SK-N-SH (cell line): ENCODE results near the gene MYBBP1A. TPM values are rescaled to one million over a fixed set of nuclear protein-coding genes. Genes with fewer than 3 reads are reported as not detected.

Source experiments
- CTCF ChIA-PET: fragments of 300-600, 350-600 bp; formaldehyde crosslinking; extraction: SDS; loops from one replicate; lab custom pipeline; 2021; lab: Yijun Ruan, JAX
- POLR2A ChIA-PET: fragments of 350-600 bp; sonication (Branson Sonifier 250); formaldehyde crosslinking; extraction: SDS; loops from one replicate; lab custom pipeline; 2020; ENCODE audit warnings: antibody characterized with exemption, inconsistent platforms; lab: Yijun Ruan, JAX
- DNase-seq: peaks from one replicate; pipeline ENCODE4 v3.0.0; 2012
- H2AFZ ChIP-seq: fragments of 200-600 bp; sonication (generic); 2 replicates; pipeline ENCODE4 v1.8.1; 2016; ENCODE audit warnings: antibody characterized with exemption, mild to moderate bottlenecking, low read depth
- H3F3A ChIP-seq: fragments of 200-600 bp; sonication (generic); replicated peaks from 2 replicates; pipeline ENCODE3; 2016; ENCODE audit warnings: antibody characterized with exemption, mild to moderate bottlenecking; ENCODE audit not compliant: insufficient read depth
- H3K27ac ChIP-seq, 2 experiments: fragments of 200-500 bp in 1 of 2; fragments of 200-600 bp in 1 of 2; sonication (Bioruptor generic) in 1 of 2; sonication (generic), shearing (Covaris generic) in 1 of 2; 2 replicates each; pipeline versions ENCODE4 v1.5.1 to v1.6.1; 2014 to 2016; ENCODE audit warnings: low read depth in 2 of 2, inconsistent platforms in 1 of 2, low read length in 1 of 2, mild to moderate bottlenecking in 1 of 2, mixed read lengths in 1 of 2
- H3K27me3 ChIP-seq: fragments of 200-600 bp; sonication (generic), shearing (Covaris generic); 2 replicates; pipeline ENCODE4 v1.6.1; 2016; ENCODE audit warnings: mixed run types; ENCODE audit not compliant: insufficient read depth
- H3K36me3 ChIP-seq, 2 experiments: fragments of 200-500 bp in 1 of 2; fragments of 200-600 bp in 1 of 2; sonication (Bioruptor generic) in 1 of 2; sonication (generic) in 1 of 2; replicated peaks in 1 of 2; 2 replicates each; pipeline versions ENCODE3 to v1.5.1; 2014 to 2016; ENCODE audit warnings: low read length in 1 of 2, mild to moderate bottlenecking in 1 of 2; ENCODE audit not compliant: insufficient read depth in 2 of 2, control insufficient read depth in 1 of 2
- H3K4me1 ChIP-seq, 2 experiments: fragments of 200-500 bp in 1 of 2; fragments of 200-600 bp in 1 of 2; sonication (Bioruptor generic) in 1 of 2; sonication (generic), shearing (Covaris generic) in 1 of 2; 2 replicates each; pipeline versions ENCODE4 v1.5.1 to v1.6.1; 2014 to 2016; ENCODE audit warnings: low read depth in 1 of 2, low read length in 1 of 2, mixed run types in 1 of 2; ENCODE audit not compliant: insufficient read depth in 2 of 2, control insufficient read depth in 1 of 2
- H3K4me2 ChIP-seq: fragments of 200-600 bp; sonication (generic), shearing (Covaris generic); 2 replicates; pipeline ENCODE4 v1.6.1; 2017; ENCODE audit warnings: mixed run types
- H3K4me3 ChIP-seq, 2 experiments: fragments of 200-500 bp in 1 of 2; fragments of 200-600 bp in 1 of 2; sonication (Bioruptor generic) in 1 of 2; sonication (generic), shearing (Covaris generic) in 1 of 2; 2 replicates each; pipeline versions ENCODE4 v1.5.1 to v1.8.1; 2014 to 2016; ENCODE audit warnings: low read depth in 2 of 2, inconsistent platforms in 1 of 2, low read length in 1 of 2, mild to moderate bottlenecking in 1 of 2, mixed read lengths in 1 of 2, moderate library complexity in 1 of 2
- H3K79me2 ChIP-seq: fragments of 200-600 bp; sonication (generic); 2 replicates; pipeline ENCODE4 v1.8.1; 2017; ENCODE audit warnings: mild to moderate bottlenecking; ENCODE audit not compliant: insufficient read depth
- H3K9ac ChIP-seq: fragments of 200-600 bp; sonication (generic); 2 replicates; pipeline ENCODE4 v1.6.1; 2017; ENCODE audit warnings: mixed run types
- H3K9me2 ChIP-seq: fragments of 200-600 bp; sonication (generic); 2 replicates; pipeline ENCODE4 v1.6.1; 2017; ENCODE audit warnings: mixed run types
- H3K9me3 ChIP-seq: fragments of 200-600 bp; sonication (generic); 2 replicates; pipeline ENCODE4 v1.6.1; 2017; ENCODE audit warnings: mixed run types, mild to moderate bottlenecking, moderate library complexity
- H4K20me1 ChIP-seq: fragments of 200-600 bp; sonication (generic); 2 replicates; pipeline ENCODE4 v1.6.1; 2017; ENCODE audit warnings: mild to moderate bottlenecking, mixed run types; ENCODE audit not compliant: insufficient read depth
- CHD2 ChIP-seq: fragments of 150-350 bp; IDR thresholded peaks from 2 replicates; pipeline ENCODE4 v1.6.1; 2018; ENCODE audit warnings: low read length; ENCODE audit not compliant: partially characterized antibody
- FOSL2 ChIP-seq: IDR thresholded peaks from 2 replicates; pipeline ENCODE4 v1.4.0; 2012; ENCODE audit warnings: low read depth, mild to moderate bottlenecking, moderate library complexity, borderline replicate concordance
- FOXJ3 ChIP-seq: sonication (generic); formaldehyde crosslinking; IDR thresholded peaks from 2 replicates; pipeline ENCODE4 v1.5.1; 2020; ENCODE audit warnings: mild to moderate bottlenecking, missing genetic modification reagents
- FOXM1 ChIP-seq: IDR thresholded peaks from 2 replicates; pipeline ENCODE4 v1.4.0; 2012; ENCODE audit warnings: low read depth, mild to moderate bottlenecking
- GABPA ChIP-seq: IDR thresholded peaks from 2 replicates; pipeline ENCODE4 v1.4.0; 2012; ENCODE audit warnings: low read depth, mild to moderate bottlenecking
- GATA2 ChIP-seq: sonication (generic); formaldehyde crosslinking; IDR thresholded peaks from 2 replicates; pipeline ENCODE4 v1.5.0; 2020; ENCODE audit warnings: mild to moderate bottlenecking, missing genetic modification reagents
- MEF2A ChIP-seq: IDR thresholded peaks from 2 replicates; pipeline ENCODE4 v1.4.0; 2012; ENCODE audit warnings: low read depth, borderline replicate concordance
- NRF1 ChIP-seq: IDR thresholded peaks from 2 replicates; pipeline ENCODE4 v1.6.1; 2012; ENCODE audit warnings: low read depth, mild to moderate bottlenecking, low read length
- POLR2AphosphoS5 ChIP-seq: IDR thresholded peaks from 2 replicates; pipeline ENCODE4 v1.6.1; 2012; ENCODE audit warnings: low read depth, low read length
- RAD21 ChIP-seq: IDR thresholded peaks from 2 replicates; pipeline ENCODE4 v1.6.1; 2012; ENCODE audit warnings: mild to moderate bottlenecking, low read length
- RCOR1 ChIP-seq: fragments of 150-350 bp; IDR thresholded peaks from 2 replicates; pipeline ENCODE4 v1.6.1; 2017; ENCODE audit warnings: antibody characterized with exemption, low read length
- RFX5 ChIP-seq: IDR thresholded peaks from 2 replicates; pipeline ENCODE4 v1.6.1; 2012; ENCODE audit warnings: mild to moderate bottlenecking, improper control_type of control experiment, low read length
- RXRA ChIP-seq: IDR thresholded peaks from 2 replicates; pipeline ENCODE4 v1.4.0; 2012; ENCODE audit warnings: low read depth, mild to moderate bottlenecking, borderline replicate concordance
- TCF12 ChIP-seq: IDR thresholded peaks from 2 replicates; pipeline ENCODE4 v1.4.0; 2012
- TEAD4 ChIP-seq: IDR thresholded peaks from 2 replicates; pipeline ENCODE4 v1.4.0; 2012; ENCODE audit warnings: mild to moderate bottlenecking, borderline replicate concordance; ENCODE audit not compliant: insufficient read depth
- YY1 ChIP-seq: IDR thresholded peaks from 2 replicates; pipeline ENCODE4 v1.4.0; 2012; ENCODE audit warnings: low read depth, mild to moderate bottlenecking
- WGBS: methylation state at CpG from one replicate; pipeline ENCODE4 v1.1.6; 2017; ENCODE audit warnings: low lambda C conversion rate; 5-methylcytosine and 5-hydroxymethylcytosine counted together
- polyA plus RNA-seq, 3 experiments: library from polyadenylated mRNA; depleted of rRNA; stranded (reverse); fragments of >200 nt; gene quantifications; 2 replicates each; pipeline ENCODE4 v1.2.3, GENCODE V29; 2012
- TF ChIP-seq, protein P1 (sequence below): IDR thresholded peaks from 2 replicates; pipeline ENCODE4 v1.4.0; 2012; ENCODE audit warnings: low read depth
- TF ChIP-seq, protein P2 (sequence below): IDR thresholded peaks from 2 replicates; pipeline ENCODE4; 2012
- TF ChIP-seq, protein P3 (sequence below): IDR thresholded peaks from 2 replicates; pipeline ENCODE4 v1.6.1; 2012; ENCODE audit warnings: mild to moderate bottlenecking, low read depth, low read length, moderate library complexity
- TF ChIP-seq, protein P4 (sequence below): fragments of 150-350 bp; IDR thresholded peaks from 2 replicates; pipeline ENCODE4 v1.6.1; 2016; ENCODE audit warnings: mild to moderate bottlenecking, low read depth, low read length

MYBBP1A gene
- polyA plus RNA-seq, 1 of the 3 experiments (the other 2 are of a cell fraction), result 93.0 TPM

DNA sequence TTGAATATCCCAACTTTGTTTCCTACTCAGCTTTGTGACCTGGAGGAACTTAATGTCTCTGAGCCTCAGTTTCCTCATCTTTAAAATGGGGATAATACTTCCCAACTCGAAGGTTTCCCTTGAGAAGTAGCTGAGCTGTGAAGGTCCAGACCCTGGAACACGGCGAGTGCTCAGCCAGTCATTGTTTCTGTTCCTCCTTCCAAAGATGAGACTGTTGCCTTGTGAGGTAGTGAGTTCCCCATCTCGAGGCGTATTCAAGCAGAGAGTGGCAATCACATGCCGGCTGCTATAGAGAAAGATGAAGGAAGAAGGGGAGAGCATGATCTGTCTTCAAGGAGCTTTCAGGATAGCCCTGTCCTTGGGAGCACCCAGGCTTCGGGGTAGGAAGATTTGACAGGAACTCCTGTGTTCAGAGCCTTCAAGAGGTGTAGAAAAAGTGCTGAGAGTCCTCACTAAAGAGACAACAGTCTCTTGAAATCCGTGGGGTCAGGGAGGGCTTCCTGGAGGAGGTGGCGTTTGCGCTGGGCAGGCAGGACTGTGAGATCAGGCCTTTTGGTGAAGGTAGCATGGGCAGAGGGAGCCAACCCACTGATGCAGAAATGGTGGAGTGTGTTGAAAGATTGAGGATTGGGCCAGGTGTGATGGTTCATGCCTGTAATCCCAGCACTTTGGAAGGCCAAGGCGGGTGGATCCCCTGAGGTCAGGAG, 29.3 kb downstream of the MYBBP1A start:
- no peaks in the 10 kb centered on the region for H3F3A ChIP-seq
- H3K27me3 ChIP-seq, result no peaks in the 10 kb centered on the region
- H3K27ac ChIP-seq, result no peak overlapping the region
- H3K4me1 ChIP-seq, result no peaks in the 10 kb centered on the region; a peak in 1 of 4 replicates
- no peak overlapping the region for H3K4me2 ChIP-seq
- H4K20me1 ChIP-seq, result no peaks in the 10 kb centered on the region
- H3K4me3 ChIP-seq, result no peak overlapping the region
- H3K79me2 ChIP-seq, result no peaks in the 10 kb centered on the region
- H3K9me3 ChIP-seq, result no peaks in the 10 kb centered on the region
- no peak overlapping the region for H3K9ac ChIP-seq
- TF ChIP-seq GABPA (no peak), YY1 (no peak), TEAD4 (no peak), NRF1 (no peak), FOXM1 (no peak), GATA2 (CRISPR knock-in tag) (no peak), MEF2A (no peak), CHD2 (no peak), FOSL2 (no peak), POLR2AphosphoS5 (no peak), RAD21 (no peak), TCF12 (no peak), RXRA (no peak), FOXJ3 (no peak), RFX5 (no peak), RCOR1 (no peak)
- TF ChIP-seq, protein P1, sequence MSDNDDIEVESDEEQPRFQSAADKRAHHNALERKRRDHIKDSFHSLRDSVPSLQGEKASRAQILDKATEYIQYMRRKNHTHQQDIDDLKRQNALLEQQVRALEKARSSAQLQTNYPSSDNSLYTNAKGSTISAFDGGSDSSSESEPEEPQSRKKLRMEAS, result no peak
- TF ChIP-seq, protein P2, sequence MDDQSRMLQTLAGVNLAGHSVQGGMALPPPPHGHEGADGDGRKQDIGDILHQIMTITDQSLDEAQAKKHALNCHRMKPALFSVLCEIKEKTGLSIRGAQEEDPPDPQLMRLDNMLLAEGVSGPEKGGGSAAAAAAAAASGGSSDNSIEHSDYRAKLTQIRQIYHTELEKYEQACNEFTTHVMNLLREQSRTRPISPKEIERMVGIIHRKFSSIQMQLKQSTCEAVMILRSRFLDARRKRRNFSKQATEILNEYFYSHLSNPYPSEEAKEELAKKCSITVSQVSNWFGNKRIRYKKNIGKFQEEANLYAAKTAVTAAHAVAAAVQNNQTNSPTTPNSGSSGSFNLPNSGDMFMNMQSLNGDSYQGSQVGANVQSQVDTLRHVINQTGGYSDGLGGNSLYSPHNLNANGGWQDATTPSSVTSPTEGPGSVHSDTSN, result no peak
- TF ChIP-seq, protein P3, sequence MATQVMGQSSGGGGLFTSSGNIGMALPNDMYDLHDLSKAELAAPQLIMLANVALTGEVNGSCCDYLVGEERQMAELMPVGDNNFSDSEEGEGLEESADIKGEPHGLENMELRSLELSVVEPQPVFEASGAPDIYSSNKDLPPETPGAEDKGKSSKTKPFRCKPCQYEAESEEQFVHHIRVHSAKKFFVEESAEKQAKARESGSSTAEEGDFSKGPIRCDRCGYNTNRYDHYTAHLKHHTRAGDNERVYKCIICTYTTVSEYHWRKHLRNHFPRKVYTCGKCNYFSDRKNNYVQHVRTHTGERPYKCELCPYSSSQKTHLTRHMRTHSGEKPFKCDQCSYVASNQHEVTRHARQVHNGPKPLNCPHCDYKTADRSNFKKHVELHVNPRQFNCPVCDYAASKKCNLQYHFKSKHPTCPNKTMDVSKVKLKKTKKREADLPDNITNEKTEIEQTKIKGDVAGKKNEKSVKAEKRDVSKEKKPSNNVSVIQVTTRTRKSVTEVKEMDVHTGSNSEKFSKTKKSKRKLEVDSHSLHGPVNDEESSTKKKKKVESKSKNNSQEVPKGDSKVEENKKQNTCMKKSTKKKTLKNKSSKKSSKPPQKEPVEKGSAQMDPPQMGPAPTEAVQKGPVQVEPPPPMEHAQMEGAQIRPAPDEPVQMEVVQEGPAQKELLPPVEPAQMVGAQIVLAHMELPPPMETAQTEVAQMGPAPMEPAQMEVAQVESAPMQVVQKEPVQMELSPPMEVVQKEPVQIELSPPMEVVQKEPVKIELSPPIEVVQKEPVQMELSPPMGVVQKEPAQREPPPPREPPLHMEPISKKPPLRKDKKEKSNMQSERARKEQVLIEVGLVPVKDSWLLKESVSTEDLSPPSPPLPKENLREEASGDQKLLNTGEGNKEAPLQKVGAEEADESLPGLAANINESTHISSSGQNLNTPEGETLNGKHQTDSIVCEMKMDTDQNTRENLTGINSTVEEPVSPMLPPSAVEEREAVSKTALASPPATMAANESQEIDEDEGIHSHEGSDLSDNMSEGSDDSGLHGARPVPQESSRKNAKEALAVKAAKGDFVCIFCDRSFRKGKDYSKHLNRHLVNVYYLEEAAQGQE, result no peak
- TF ChIP-seq, protein P4, sequence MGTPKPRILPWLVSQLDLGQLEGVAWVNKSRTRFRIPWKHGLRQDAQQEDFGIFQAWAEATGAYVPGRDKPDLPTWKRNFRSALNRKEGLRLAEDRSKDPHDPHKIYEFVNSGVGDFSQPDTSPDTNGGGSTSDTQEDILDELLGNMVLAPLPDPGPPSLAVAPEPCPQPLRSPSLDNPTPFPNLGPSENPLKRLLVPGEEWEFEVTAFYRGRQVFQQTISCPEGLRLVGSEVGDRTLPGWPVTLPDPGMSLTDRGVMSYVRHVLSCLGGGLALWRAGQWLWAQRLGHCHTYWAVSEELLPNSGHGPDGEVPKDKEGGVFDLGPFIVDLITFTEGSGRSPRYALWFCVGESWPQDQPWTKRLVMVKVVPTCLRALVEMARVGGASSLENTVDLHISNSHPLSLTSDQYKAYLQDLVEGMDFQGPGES, result no peak
- no peak for DNase-seq
- H3K9me2 ChIP-seq, result no peaks in the 10 kb centered on the region
- CTCF ChIA-PET, result no interaction called here
- WGBS, result 64% methylated on average over 11 of the region's 11 CpGs
- POLR2A ChIA-PET, result no interaction called here
- no peak overlapping the region for H2AFZ ChIP-seq
- no peaks in the 10 kb centered on the region for H3K36me3 ChIP-seq
